Anterior cingulate cortex (tissue), 58 donors: Measurements from ENCODE around the gene ETV7.
"Not testable (repeated sequence)": the region's sequence is repeated elsewhere in the genome, so short reads cannot be mapped to it uniquely, and the experiment has no call there.

Source experiments
- DNase-seq, 58 donors: peaks; one replicate each; lab custom pipeline; 2025; lab: John Stamatoyannopoulos, UW

Gene ETV7

DNA sequence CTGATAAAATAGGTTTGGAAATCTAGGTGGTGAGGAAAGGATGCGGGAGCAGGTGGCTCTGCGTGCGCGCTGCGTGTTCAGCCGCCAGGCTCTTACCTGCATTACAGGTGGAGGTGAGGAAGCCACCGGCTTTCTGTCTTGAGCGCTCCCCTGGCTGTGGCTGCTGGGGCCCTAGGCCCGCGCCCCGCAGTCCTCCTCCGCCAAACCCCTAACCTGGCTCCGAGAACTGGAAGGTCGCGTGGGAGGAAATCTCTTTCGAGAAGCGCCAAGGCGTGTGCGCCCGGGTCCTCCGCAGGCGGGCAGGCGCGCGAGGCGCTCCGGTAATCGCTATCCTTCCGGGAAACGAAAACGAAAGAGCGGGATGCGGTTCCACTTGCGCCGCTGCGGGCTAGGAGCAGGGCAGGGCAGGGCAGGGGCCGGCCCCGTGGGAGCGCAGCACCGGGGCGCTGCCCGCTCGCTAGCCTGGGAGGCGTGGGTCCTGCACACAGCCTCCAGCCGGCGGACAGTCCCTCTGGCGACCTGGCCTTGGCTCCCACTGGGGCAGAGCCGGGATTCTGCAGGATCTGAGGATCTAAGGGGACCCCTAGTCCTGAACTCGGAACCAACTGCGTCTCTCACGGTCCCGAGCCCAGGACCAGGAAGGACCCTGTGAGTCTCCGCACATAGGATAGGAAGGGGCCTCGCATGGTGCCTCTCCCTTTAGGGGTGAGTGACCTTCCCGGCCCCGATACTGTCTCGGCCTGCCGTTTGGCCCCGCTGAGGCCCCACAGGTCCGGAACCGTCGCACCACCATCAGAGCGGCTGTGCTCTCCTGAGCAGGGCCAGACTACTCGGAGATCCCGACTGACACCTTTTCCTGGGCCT is at the start of gene ETV7:
TSS of gene ETV7 (minus strand) at position 230 of the 864 bp plus-strand sequence. CDS start at position 102, 128 bp downstream.
- DNase-seq = peak in 1 of 58 donors; percentile 3

GRCh38 chr6:36436466-36436865 is 49.0 kb upstream of the ETV7 start:
- DNase-seq = no peak

GRCh38 chr6:36432151-36432671 is 44.7 kb upstream of the ETV7 start:
- no peak for DNase-seq

DNA sequence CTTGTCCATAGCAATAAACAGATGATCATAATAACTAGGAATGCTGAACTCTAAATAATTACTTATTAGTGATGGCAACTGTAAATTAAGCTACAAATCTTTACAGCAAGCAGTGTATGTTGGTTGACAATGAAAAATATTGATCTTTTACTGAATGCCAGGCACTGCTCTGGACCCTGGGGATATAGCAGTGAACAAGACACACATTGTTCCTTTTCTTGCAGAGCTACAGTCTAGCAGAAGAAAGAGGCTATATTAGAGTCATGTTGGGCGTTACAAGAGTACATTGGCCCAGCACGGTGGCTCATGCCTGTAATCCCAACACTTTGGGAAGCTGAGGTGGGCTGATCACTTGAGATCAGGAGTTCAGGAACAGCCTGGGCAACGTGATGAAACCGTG is 43.7 kb upstream of the ETV7 start:
- DNase-seq = no peak

GRCh38 chr6:36430351-36430750 is 42.9 kb upstream of the ETV7 start:
- no peak for DNase-seq

DNA sequence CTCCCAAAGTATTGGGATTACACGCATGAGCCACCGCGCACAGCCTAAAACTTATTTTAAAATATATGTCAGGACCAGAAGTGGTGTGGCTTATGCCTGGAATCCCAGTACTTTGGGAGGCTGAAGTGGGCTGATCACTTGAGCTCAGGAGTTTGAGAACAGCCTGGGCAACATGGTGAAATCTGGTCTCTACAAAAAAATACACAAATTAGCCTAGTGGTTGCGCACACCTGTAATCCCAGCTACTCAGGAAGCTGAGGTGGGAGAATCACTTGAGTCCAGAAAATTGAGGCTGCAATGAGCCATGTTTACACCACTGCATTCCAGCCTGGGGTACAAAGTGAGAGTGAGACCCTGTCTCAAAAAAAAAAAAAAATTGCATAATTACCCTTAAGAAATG is 41.4 kb upstream of the ETV7 start:
- DNase-seq = no peak

DNA sequence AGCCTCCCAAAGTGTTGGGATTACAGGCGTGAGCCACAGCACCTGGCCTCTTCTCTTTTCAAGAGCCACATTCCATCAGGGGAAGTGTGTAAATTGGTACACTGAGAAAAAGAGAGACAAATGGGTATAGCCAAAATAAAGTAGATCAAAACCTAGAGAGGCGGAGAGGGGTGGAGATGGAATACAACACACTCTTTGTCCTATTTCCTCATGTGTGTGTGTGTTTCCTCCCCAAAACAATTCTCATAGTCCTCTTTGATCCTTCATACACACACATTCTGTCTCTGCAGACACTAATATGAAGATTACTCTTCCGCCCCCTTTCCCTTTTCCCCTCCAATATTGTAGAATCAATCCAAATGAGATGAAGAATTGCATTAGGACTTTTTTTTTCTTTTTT is 39.2 kb upstream of the ETV7 start:
- DNase-seq = no peak

GRCh38 chr6:36423101-36423824 is 35.8 kb upstream of the ETV7 start:
- peak; percentile 78 to 98 (median 96) for DNase-seq

- DNase-seq = no peak
These were observed 35.2 kb upstream of the ETV7 start for GRCh38 chr6:36422714-36423100.

GRCh38 chr6:36419310-36419709 is 31.8 kb upstream of the ETV7 start:
- no peak for DNase-seq

DNA sequence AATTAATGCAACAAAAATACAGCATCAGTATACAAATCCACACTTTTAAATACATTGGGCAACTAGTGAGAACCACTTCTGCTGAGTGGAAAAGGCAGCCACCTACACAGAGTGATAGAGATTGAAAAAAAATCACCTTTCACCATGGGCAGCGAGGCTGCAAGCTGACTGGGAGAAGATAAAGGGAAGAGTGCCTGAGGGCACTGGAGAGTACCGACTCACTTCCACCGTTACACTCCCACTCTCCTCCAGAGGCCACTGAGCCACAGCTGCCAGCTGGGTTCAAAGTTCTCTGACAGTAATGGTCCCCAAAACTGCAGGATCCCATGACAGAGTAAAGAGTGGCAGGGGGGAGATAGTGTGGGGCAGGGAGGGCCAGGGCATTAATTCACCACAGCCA is 31.1 kb upstream of the ETV7 start:
- no peak for DNase-seq

GRCh38 chr6:36414481-36414880 is 27.0 kb upstream of the ETV7 start:
- DNase-seq = no peak

- DNase-seq = no peak
These were observed 26.3 kb upstream of the ETV7 start for GRCh38 chr6:36413489-36414480.

DNA sequence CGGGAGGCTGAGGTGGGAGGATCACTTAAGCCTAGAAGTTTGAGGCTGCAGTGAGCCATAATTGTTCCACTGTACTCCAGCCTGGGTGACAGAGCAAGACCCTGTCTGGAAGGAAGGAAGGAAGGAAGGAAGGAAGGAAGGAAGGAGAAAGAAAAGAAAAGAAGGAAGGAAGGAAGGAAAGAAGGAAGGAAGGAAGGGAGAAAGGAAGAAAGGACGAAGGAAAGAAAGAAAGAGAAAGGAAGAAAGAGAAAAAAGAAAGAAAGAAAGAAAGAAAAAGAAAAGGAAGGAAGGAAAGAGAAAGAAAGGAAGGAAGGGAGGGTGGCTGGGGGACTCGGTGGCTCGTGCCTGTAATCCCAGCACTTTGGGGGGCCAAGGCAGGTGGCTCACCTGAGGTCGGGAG is 22.2 kb upstream of the ETV7 start:
- DNase-seq = not testable (repeated sequence)

- no peak for DNase-seq
These were observed 16.7 kb upstream of the ETV7 start for GRCh38 chr6:36404164-36404563.

- DNase-seq = no peak
These were observed 15.0 kb upstream of the ETV7 start for GRCh38 chr6:36402481-36402880.

GRCh38 chr6:36399970-36400369 is 12.5 kb upstream of the ETV7 start:
- DNase-seq = no peak

GRCh38 chr6:36392621-36393020 is 5.2 kb upstream of the ETV7 start:
- no peak for DNase-seq

- no peak for DNase-seq
These were observed 1.9 kb upstream of the ETV7 start for GRCh38 chr6:36389353-36389752.
